Liver (tissue), 3 donors: ENCODE measurements around the gene CCDC33.

Experiments used
- CTCF ChIP-seq: fragments of 150-350 bp; IDR thresholded peaks from 2 replicates; pipeline ENCODE4 v1.5.1; 2017; ENCODE audit warnings: improper control_type of control experiment, low read depth, low read length; ENCODE audit not compliant: missing input control
- EGR1 ChIP-seq, 2 donors: IDR thresholded peaks; 2 replicates each; pipeline ENCODE4 v1.6.1; 2016 to 2018; ENCODE audit warnings: antibody characterized with exemption in 2 of 2, low read depth in 2 of 2
- GABPA ChIP-seq, 2 donors: IDR thresholded peaks in 1 of 2; conservative IDR thresholded peaks in 1 of 2; 2 replicates each; pipeline ENCODE4 v1.6.1; 2016; ENCODE audit warnings: antibody characterized with exemption in 2 of 2, mild to moderate bottlenecking in 1 of 2, moderate library complexity in 1 of 2
- JUND ChIP-seq, 2 donors: IDR thresholded peaks; 2 replicates each; pipeline ENCODE4 v1.6.1; 2016; ENCODE audit warnings: antibody characterized with exemption in 2 of 2
- MAX ChIP-seq: IDR thresholded peaks from 2 replicates; pipeline ENCODE4 v1.6.1; 2016; ENCODE audit warnings: antibody characterized with exemption
- RAD21 ChIP-seq, 2 donors: IDR thresholded peaks; 2 replicates each; pipeline ENCODE4 v1.6.1; 2016; ENCODE audit warnings: antibody characterized with exemption in 2 of 2, mild to moderate bottlenecking in 2 of 2
- REST ChIP-seq: IDR thresholded peaks from 2 replicates; pipeline ENCODE4 v1.6.1; 2016; ENCODE audit warnings: antibody characterized with exemption, mild to moderate bottlenecking
- RXRA ChIP-seq, 2 donors: IDR thresholded peaks; 2 replicates each; pipeline ENCODE4 v1.6.1; 2017 to 2018; ENCODE audit warnings: antibody characterized with exemption in 2 of 2, mild to moderate bottlenecking in 1 of 2
- SP1 ChIP-seq: IDR thresholded peaks from 2 replicates; pipeline ENCODE4 v1.6.1; 2018; ENCODE audit warnings: antibody characterized with exemption, mild to moderate bottlenecking
- TAF1 ChIP-seq: conservative IDR thresholded peaks from 2 replicates; pipeline ENCODE4 v1.6.1; 2016; ENCODE audit warnings: antibody characterized with exemption, mild to moderate bottlenecking
- donor health status: healthy.
- donor health status: healthy.

- TF ChIP-seq MAX (no peak), CTCF (no peak), JUND (IDR thresholded peaks at IDR 0.05) (no peak), REST (no peak), SP1 (no peak), RXRA (IDR thresholded peaks at IDR 0.05) (no peak), RAD21 (IDR thresholded peaks at IDR 0.05) (no peak), GABPA (IDR thresholded peaks at IDR 0.05 in 1 of 2, conservative IDR thresholded peaks at IDR 0.05 in 1 of 2) (no peak), TAF1 (no peak), EGR1 (IDR thresholded peaks at IDR 0.05; ENCODE audit: low read depth in 2 of 2) (no peak)
Observed at GRCh38 chr15:74338676-74339075, 102.5 kb downstream of the CCDC33 start.
